HG03196 (cell line): ENCODE results near the gene SSBP2.

ENCODE experiments used
- ATAC-seq: cut with Tn5 transposase; IDR thresholded peaks from one replicate; pipeline ENCODE4 v1.9.1; 2021; ENCODE audit not compliant: unreplicated experiment

The SSBP2 gene

GRCh38 chr5:81398741-81399140 lies 352.2 kb downstream of the SSBP2 start:
- no peak for ATAC-seq

- ATAC-seq: no peak
Observed at GRCh38 chr5:81397176-81397575, 353.7 kb downstream of the SSBP2 start.

- no peak for ATAC-seq
Observed at GRCh38 chr5:81395262-81395661, 355.6 kb downstream of the SSBP2 start.

GRCh38 chr5:81393783-81394718 lies 356.8 kb downstream of the SSBP2 start, which contains the start of gene ACOT12:
Gene ACOT12 (minus strand): TSS chr5:81394134. CDS start chr5:81394114, 20 bp downstream.
- ATAC-seq: no peak

- no peak for ATAC-seq
Observed at GRCh38 chr5:81393430-81393782, 357.5 kb downstream of the SSBP2 start.

- no peak for ATAC-seq
Observed at GRCh38 chr5:81389025-81389424, 361.9 kb downstream of the SSBP2 start.

GRCh38 chr5:81388169-81388568 lies 362.7 kb downstream of the SSBP2 start:
- ATAC-seq: no peak

GRCh38 chr5:81383867-81384266 lies 367.0 kb downstream of the SSBP2 start:
- ATAC-seq: no peak

GRCh38 chr5:81371354-81371876 lies 379.5 kb downstream of the SSBP2 start:
- ATAC-seq: no peak

- no peak for ATAC-seq
Observed at GRCh38 chr5:81370912-81371311, 380.0 kb downstream of the SSBP2 start.

GRCh38 chr5:81365541-81365940 lies 385.4 kb downstream of the SSBP2 start:
- ATAC-seq: no peak

- ATAC-seq: no peak
Observed at GRCh38 chr5:81363093-81363871, 387.6 kb downstream of the SSBP2 start.
